ENCODE measurements around the gene MIEN1. TPM values are rescaled to one million over a fixed set of nuclear protein-coding genes. Genes with fewer than 3 reads are reported as not detected.

The MIEN1 gene
- total and polyA plus RNA-seq, 2 of the 13 experiments (the other 11 are each of a cell fraction or from before 2014, with no cell fraction given), result 40.6 to 56.6 TPM

- TF ChIP-seq PRDM15 (CRISPR knock-in tag; IDR thresholded peaks at IDR 0.05) (peak; percentile 90), ZNF484 (CRISPR knock-in tag; IDR thresholded peaks at IDR 0.05; ENCODE audit: borderline replicate concordance, low read depth) (0 out of 2 replicates have a peak, but pooled peaks have one; percentile 5), ZNF619 (CRISPR knock-in tag; IDR thresholded peaks at IDR 0.05) (no peak), CEBPB (IDR thresholded peaks at IDR 0.05; ENCODE audit: borderline replicate concordance, low read depth, low read length) (no peak), ZNF713 (CRISPR knock-in tag; IDR thresholded peaks at IDR 0.05) (no peak), ZNF543 (CRISPR knock-in tag; IDR thresholded peaks at IDR 0.05) (no peak), GATAD2A (CRISPR knock-in tag; IDR thresholded peaks at IDR 0.05) (no peak), PREB (CRISPR knock-in tag; IDR thresholded peaks at IDR 0.05) (0 out of 2 replicates have a peak, but pooled peaks have one; percentile 30), HNF1A (IDR thresholded peaks at IDR 0.05; ENCODE audit: low read depth) (no peak), HNF1A (CRISPR knock-in tag; IDR thresholded peaks at IDR 0.05; ENCODE audit: borderline replicate concordance) (no peak), ZFP82 (CRISPR knock-in tag; IDR thresholded peaks at IDR 0.05; ENCODE audit: borderline replicate concordance) (no peak), ZBTB26 (CRISPR knock-in tag; IDR thresholded peaks at IDR 0.05; ENCODE audit: borderline replicate concordance) (0 out of 2 replicates have a peak, but pooled peaks have one; percentile 27), ZKSCAN8 (CRISPR knock-in tag; IDR thresholded peaks at IDR 0.05; ENCODE audit: borderline replicate concordance) (no peak), ZBTB14 (CRISPR knock-in tag; IDR thresholded peaks at IDR 0.05) (peak; percentile 50; the same call in 1 of the 2 replicates), PHB2 (IDR thresholded peaks at IDR 0.05; ENCODE audit: partially characterized antibody) (no peak), ZNF605 (CRISPR knock-in tag; IDR thresholded peaks at IDR 0.05) (no peak; the same call in 1 of the 2 replicates), PTBP1 (IDR thresholded peaks at IDR 0.05; ENCODE audit: low read depth, low read length, poor library complexity, severe bottlenecking) (no peak), MIXL1 (CRISPR knock-in tag; IDR thresholded peaks at IDR 0.05) (no peak)
These were observed 24.7 kb upstream of the MIEN1 start (continued) for GRCh38 chr17:39754958-39755553.

Measured in HepG2 (cell line).